Mucosa of stomach (tissue), 1 donor: ENCODE results near the gene ADGRD1.

Experiments
- H3K27me3 ChIP-seq: one replicate; pipeline ENCODE4 v1.7.0; 2013; ENCODE audit warnings: mild to moderate bottlenecking, low read length; ENCODE audit not compliant: control insufficient read depth, insufficient read depth
- H3K36me3 ChIP-seq: one replicate; pipeline ENCODE4 v1.7.0; 2013; ENCODE audit warnings: low read length; ENCODE audit not compliant: control insufficient read depth, insufficient read depth
- H3K4me1 ChIP-seq: one replicate; pipeline ENCODE4 v1.7.0; 2013; ENCODE audit warnings: mild to moderate bottlenecking, low read length; ENCODE audit not compliant: control insufficient read depth, insufficient read depth
- H3K4me3 ChIP-seq: one replicate; pipeline ENCODE4 v1.7.0; 2013; ENCODE audit warnings: low read length
- H3K9ac ChIP-seq: one replicate; pipeline ENCODE4 v1.7.0; 2013; ENCODE audit warnings: mild to moderate bottlenecking, low read length, moderate library complexity
- H3K9me3 ChIP-seq: one replicate; pipeline ENCODE4 v1.7.0; 2013; ENCODE audit warnings: mild to moderate bottlenecking, low read length, moderate library complexity; ENCODE audit not compliant: control insufficient read depth
- donor health status: Pancreatic carcinoma.

ADGRD1 gene

GRCh38 chr12:131006036-131006735 lies 52.5 kb downstream of the ADGRD1 start:
- H3K36me3 ChIP-seq = no peaks in the 10 kb centered on the region
- H3K4me1 ChIP-seq = no peaks in the 10 kb centered on the region
- H3K9me3 ChIP-seq = no peaks in the 10 kb centered on the region
- no peak overlapping the region for H3K9ac ChIP-seq
- no peaks in the 10 kb centered on the region for H3K27me3 ChIP-seq
- H3K4me3 ChIP-seq = no peak overlapping the region

- Histone ChIP-seq H3K4me1 (no peaks in the 10 kb centered on the region), H3K4me3 (no peak overlapping the region), H3K9ac (no peak overlapping the region), H3K9me3 (no peaks in the 10 kb centered on the region), H3K36me3 (no peaks in the 10 kb centered on the region), H3K27me3 (no peaks in the 10 kb centered on the region)
These were observed 53.5 kb downstream of the ADGRD1 start for GRCh38 chr12:131007031-131007739.

- Histone ChIP-seq H3K9ac (no peak overlapping the region), H3K4me3 (no peak overlapping the region), H3K27me3 (no peaks in the 10 kb centered on the region), H3K9me3 (no peaks in the 10 kb centered on the region), H3K36me3 (no peaks in the 10 kb centered on the region), H3K4me1 (no peaks in the 10 kb centered on the region)
These were observed 54.0 kb downstream of the ADGRD1 start for GRCh38 chr12:131007740-131008117.

- H3K36me3 ChIP-seq = no peaks in the 10 kb centered on the region
- H3K9ac ChIP-seq = no peak overlapping the region
- H3K4me1 ChIP-seq = no peaks in the 10 kb centered on the region
- H3K27me3 ChIP-seq = no peaks in the 10 kb centered on the region
- no peak overlapping the region for H3K4me3 ChIP-seq
- no peaks in the 10 kb centered on the region for H3K9me3 ChIP-seq
These were observed 54.6 kb downstream of the ADGRD1 start for GRCh38 chr12:131008131-131008912.

- Histone ChIP-seq H3K9me3 (no peaks in the 10 kb centered on the region), H3K36me3 (no peaks in the 10 kb centered on the region), H3K9ac (no peak overlapping the region), H3K4me3 (no peak overlapping the region), H3K4me1 (no peaks in the 10 kb centered on the region), H3K27me3 (no peaks in the 10 kb centered on the region)
These were observed 55.2 kb downstream of the ADGRD1 start for GRCh38 chr12:131008913-131009270.

- Histone ChIP-seq H3K36me3 (no peaks in the 10 kb centered on the region), H3K9ac (no peak overlapping the region), H3K4me3 (no peak overlapping the region), H3K9me3 (no peaks in the 10 kb centered on the region), H3K27me3 (no peaks in the 10 kb centered on the region), H3K4me1 (no peaks in the 10 kb centered on the region)
These were observed 56.1 kb downstream of the ADGRD1 start for GRCh38 chr12:131009595-131010395.

GRCh38 chr12:131010396-131011131 lies 56.9 kb downstream of the ADGRD1 start:
- H3K27me3 ChIP-seq = no peaks in the 10 kb centered on the region
- no peaks in the 10 kb centered on the region for H3K36me3 ChIP-seq
- no peak overlapping the region for H3K9ac ChIP-seq
- no peaks in the 10 kb centered on the region for H3K4me1 ChIP-seq
- no peaks in the 10 kb centered on the region for H3K9me3 ChIP-seq
- H3K4me3 ChIP-seq = no peak overlapping the region

- H3K4me1 ChIP-seq = no peaks in the 10 kb centered on the region
- H3K4me3 ChIP-seq = no peak overlapping the region
- H3K36me3 ChIP-seq = no peaks in the 10 kb centered on the region
- no peak overlapping the region for H3K9ac ChIP-seq
- H3K27me3 ChIP-seq = no peaks in the 10 kb centered on the region
- H3K9me3 ChIP-seq = no peaks in the 10 kb centered on the region
These were observed 57.7 kb downstream of the ADGRD1 start for GRCh38 chr12:131011165-131012079.

GRCh38 chr12:131012279-131013069 lies 58.8 kb downstream of the ADGRD1 start:
- no peak overlapping the region for H3K4me3 ChIP-seq
- no peaks in the 10 kb centered on the region for H3K36me3 ChIP-seq
- no peaks in the 10 kb centered on the region for H3K4me1 ChIP-seq
- no peak overlapping the region for H3K9ac ChIP-seq
- H3K9me3 ChIP-seq = no peaks in the 10 kb centered on the region
- no peaks in the 10 kb centered on the region for H3K27me3 ChIP-seq

GRCh38 chr12:131013118-131013517 lies 59.4 kb downstream of the ADGRD1 start:
- H3K9me3 ChIP-seq = no peaks in the 10 kb centered on the region
- H3K4me1 ChIP-seq = no peaks in the 10 kb centered on the region
- no peak overlapping the region for H3K4me3 ChIP-seq
- H3K9ac ChIP-seq = no peak overlapping the region
- H3K36me3 ChIP-seq = no peaks in the 10 kb centered on the region
- H3K27me3 ChIP-seq = no peaks in the 10 kb centered on the region
